UCSD-AML1 (cell line): ENCODE data around the gene PPIE.

Source experiments
- DNase-seq: peaks from one replicate; lab custom pipeline; 2025; ENCODE audit not compliant: unreplicated experiment; lab: John Stamatoyannopoulos, UW

The PPIE gene

DNA sequence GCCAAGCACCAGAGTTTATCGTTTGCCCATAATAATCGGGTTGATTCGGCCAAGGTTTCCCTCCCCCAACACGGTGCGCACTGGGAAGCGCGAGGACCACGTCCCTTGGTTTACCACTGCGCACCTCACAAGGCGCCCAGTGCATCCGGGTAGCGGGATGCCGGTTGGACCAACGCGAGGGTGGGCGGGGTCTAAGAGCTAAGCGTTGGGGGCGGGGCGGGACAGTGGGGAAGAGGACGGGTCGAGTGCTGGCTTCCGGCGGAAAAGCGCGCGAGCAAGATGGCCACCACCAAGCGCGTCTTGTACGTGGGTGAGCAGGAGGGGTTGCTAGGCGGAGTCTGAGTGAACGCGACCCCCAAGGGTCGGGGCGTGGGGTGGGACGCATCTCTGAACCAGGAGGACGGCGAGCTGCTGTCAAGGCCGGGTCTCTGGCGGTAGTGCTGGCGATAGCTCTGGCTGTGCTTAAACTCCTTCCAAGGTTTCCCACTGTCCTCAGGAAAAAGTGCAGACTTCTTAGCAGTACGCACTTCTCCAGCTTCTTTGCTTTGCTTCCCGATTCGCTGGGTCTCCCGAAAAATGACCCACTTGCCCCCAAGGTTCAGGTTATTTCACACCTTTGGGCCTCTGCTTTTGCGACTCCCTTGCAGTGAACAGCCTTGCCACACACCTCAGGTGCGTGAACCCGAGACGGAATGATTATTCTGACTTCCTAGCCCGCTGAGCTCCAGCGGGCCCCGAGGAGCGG is at the start of gene PPIE:
TSS of gene PPIE (plus strand) at position 261 of the 745 bp plus-strand sequence. CDS start at position 280, 19 bp downstream.
- peak; percentile 93 for DNase-seq

DNA sequence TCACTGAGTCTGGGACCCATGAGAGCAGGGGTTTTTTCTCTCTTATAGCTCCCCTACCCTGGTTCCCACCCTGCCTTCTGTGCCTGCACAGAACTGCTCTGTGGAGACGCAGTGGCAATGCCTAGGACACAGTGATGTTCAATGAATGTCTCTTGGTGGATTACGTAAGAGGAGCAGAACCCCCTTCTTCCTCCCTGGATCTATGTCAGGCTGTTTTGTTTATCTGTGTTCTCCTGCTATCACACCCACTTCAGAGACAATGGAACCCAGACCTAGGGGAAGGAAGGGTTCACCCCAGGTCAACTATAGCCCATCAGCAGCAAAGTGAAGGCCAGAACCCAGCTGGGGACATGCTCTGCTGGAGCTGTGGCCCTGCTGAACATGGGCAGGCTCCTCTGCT is 49.5 kb upstream of the PPIE start:
- DNase-seq: no peak

DNA sequence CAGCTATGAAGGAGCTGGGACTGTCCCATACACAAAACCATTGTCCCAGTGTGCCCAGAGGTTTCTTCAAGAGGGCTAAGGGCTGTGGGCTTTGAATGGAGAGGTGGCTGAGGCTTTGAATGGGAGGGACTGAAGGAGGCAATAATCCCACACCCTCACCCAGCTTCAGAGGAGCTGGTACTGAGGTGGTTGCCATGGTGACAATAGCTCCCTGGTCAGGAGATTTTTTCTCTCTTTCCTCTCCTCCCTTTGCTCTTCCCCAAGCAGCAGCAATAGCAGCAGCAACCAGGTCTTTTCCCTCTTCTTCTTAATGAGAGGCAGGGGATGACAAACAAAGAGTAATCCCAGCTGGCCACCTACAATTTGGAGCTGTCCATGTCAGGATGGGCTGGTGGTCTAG is 49.0 kb upstream of the PPIE start:
- DNase-seq: no peak

DNA sequence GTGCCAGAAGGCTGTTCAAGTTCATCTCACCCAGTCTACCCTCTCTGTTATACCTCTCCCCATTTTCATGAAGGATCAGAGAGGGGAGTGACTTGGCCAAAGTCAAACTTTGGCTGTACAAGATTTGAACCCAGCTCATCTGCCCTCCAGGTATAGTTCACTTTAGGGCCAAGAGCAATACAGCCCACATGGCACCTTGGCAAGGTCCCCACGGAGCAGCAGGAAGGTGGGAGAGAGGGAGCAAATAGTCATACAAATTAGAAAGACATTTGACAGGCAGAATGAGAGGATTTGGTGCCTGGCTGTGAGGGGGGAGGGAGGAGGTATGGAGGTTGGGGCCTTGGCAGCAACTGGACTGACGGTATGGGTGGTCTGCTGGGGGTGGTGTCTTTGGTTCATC is 48.5 kb upstream of the PPIE start:
- DNase-seq: no peak

DNA sequence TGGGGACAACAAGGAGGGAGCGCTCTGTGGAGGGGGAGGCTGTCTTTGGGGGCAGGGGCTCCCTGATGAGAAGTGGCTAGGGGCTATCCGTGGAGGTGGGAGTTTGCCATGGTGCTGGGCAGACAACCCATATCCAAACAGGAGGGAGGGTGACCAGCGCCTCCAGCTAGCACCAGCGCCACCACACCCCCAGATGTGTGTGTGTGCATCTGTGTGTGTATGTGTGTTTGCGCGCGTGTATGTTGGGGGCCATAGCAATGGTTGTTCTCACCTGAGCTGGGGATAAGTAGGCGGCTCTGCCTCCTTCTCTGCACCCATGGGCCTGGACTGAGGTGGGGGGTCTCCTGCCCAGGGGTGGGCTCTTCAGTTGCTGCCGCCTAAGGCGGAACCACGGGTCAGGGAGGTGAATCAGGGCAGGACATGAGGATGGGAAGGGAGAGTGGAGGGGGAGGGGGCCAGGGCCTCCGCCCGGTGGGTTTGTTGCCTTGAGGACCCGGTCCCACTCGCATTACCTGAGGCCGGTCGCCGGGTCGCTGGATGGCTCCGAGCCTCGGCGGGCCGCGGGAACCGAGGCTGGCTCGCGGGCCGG is 47.8 kb upstream of the PPIE start:
- DNase-seq: no peak

DNA sequence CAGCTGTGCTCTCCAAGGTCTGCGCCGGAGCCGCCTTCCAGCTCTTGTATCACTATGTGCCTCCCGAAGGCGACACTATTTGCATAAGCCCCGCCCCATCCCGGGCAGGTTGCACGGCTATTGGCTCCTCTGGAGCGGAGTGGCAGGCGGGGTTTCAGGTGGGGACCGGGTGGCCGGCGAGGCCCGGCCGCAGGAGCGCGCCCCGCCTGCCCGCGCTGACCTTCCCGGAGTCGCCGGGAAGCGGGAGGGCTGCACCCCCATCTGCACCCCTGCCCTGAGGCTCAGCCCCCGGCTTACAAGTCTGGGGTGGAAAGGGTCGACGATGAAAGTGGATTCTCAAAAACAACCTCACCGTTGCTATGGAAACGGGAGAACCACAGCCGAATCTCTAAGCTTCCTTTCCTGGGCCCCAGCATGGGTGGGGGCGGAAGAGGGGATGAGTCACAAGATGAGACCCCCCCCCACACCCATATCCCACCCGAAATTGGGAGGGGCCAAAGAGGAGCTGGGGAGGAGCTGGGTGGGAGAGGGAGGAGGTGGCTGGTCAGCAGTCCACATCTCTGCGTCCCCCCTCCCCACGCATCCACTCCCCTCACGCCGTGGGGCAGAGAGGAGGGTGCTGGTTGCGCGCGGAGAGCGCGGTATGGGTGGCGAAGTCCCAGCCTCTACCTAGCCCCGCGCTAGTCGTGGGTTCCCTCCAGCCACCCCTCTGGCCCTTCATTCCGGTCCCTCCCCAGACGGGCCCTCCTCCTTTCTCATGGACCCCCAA is 47.1 kb upstream of the PPIE start, which contains the start of gene HPCAL4:
TSS of gene HPCAL4 (minus strand) at position 51 of the 769 bp plus-strand sequence. CDS start 6,830 bp downstream, outside the sequence.
- DNase-seq: peak; percentile 69

DNA sequence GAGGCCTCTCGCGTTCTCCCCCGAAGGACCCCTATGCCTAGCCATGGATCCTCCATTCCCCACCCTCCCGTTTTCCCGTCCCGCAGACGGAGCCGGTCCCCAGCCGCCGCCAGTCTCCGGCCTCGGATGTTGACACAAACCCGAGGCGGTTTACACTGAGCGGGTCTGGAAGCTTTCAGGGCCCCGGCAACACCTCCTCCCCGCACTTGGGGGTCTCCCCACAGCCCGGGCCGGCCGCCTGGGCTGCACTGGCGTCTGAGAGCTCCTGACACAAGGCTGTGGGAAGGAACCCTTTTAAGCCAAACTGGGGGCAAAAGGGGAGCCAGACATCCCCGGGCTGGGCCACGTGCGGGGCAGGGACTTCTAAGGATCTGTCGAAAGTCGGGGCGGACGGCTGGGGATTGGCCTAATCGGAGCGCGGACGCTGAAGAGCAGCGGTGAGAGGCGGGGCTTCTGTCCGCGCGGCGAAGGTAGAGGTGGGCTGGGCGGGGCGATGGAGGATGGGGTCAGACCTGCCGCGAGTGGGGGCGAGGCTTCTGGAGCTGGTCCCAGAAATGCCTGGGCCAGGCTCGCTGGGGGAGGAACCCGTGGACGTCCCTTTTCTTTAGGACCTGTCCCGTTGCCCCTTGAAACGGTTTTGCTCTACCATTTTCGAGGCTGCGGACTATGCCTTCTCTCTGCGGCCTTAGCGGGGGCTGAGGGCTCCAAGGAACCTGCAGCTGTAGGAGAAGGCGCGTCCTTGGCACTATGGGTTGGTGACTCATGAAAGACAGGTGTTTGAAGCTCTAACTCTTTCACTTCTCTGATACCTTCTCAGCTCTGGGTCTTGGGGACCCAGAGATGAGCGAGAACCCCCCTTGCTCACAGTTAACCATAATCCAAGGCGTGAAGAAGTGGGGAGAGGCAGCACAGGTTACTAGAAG is 46.3 kb upstream of the PPIE start:
- DNase-seq: no peak

DNA sequence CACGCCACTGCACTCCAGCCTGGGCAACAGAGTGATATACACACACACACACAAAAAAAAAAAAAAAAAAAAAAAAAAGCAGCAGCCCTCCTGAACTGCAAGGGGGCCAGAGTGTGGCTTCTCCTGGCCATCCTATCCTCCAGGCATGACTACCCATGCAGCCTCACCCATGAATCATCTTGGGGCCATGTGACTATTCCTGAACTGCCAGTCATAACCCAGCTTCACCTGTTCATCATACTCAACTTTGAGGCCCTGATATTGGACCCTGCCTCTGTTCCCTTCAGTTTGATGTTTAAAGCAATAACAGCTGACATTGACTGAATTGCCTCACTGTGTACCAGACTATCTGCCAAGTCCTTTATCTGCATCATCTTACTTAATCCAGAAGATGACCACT is 44.7 kb upstream of the PPIE start:
- DNase-seq: no peak

DNA sequence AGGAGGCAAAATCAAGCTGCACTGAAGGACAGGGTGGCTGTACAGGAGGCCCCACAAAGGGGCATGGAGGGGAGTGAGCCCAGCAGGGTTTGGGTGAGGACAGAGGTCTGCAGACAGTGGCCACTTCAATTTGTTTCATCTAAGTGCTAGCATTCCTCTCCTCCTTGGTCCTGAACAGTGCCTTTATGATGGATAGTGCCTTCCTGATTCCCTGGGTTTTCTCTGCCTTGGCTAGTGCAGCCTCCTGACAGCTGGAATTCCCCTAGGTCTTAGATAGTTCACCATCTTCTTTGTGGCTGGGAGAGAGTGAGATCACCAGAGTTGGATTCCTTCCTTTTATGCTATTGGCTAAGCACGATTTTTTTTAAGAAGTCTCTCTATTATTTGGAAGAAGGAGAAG is 43.7 kb upstream of the PPIE start:
- no peak for DNase-seq

DNA sequence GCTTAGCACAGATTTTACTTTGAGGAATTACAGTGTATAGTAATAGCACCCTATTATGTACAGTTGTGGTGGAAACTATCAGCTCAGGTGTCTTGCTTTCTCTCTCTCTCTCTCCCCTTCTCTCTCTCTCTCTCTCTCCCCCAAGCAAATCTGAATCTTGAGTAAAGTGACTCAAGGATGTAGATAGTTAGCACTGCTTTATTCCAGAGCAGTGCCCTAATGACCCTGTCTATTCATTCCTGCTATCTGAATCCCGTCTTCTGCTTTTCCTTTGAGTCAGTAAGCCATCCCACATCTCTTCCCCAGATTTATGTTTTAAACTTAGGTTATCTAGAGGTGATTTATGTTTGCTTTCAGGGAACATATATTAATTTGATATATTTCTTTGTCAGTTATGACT is 42.2 kb upstream of the PPIE start:
- no peak for DNase-seq

DNA sequence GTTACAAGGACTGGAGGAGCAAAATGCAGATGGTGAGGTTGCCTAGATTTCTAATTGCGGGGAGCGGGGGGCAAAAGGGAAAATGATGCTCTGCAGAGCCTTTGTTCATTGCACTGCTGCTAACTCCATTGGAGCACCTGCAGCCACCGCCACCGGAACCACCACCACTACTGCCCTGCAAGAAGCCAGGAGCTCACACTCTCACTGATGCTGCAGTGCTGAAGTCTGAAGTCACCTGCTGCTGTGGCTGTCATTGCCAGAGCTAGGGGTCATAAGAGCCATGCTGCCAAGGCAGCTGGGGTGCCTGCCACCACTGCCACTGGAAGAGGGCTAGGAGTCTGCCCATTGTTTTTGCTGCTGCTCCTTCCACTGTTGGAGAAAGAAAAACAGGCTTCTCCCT is 40.1 kb upstream of the PPIE start:
- no peak for DNase-seq

DNA sequence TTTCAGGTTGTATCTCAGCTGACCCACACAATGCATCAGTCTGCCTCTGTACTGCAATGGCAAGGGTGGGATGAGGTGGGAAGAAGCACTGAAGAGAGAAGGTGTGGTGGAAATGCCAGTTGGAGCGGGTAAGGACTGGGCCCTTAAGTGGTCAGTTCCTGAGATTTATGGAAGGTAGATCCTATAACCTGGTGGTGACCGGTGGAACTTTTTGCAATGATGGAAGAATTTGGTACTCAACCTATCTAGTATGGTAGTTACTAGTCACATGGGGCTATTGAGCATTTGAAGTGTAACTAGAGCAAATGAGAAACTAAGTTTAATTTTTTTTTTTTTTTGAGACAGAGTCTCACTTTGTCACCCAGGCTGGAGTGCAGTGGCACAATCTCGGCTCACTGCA is 39.3 kb upstream of the PPIE start:
- DNase-seq: no peak

DNA sequence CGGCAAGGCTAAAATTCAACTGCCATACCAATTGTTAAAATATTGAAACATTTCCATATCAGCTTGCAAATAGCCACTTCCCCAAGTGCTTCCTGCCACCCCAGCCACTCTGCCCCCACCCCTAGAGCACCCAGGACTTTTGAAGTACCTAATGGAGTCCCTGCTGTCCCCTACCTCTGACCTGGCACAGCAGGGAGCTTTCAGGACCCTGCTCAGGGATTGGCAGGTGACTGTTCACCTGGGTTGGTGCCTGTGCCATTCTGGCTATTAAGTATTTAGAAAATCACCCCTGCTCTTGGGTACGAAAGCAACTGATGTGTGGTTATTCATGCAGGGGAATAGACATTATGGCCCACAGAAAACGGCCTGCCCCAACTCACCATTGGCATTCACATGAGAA is 38.3 kb upstream of the PPIE start:
- DNase-seq: no peak

DNA sequence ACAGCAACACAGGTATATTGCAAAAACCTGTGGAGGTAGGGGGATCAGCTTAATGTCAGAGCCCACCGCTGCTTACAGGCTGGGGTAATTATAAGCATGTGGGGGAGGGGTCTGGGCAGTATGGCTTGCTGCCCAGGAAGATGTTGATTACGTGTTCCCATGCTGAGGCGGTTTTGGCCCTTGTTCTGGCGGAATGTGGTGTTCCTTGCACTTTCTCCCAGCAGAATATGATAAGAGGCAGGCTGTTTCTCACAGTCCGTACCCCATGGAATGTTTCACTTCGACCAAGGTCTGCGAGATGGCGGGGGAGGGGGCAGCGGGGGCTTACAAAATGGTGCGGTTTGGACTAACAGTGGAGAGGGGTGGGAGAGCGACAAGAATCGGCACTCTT is 37.6 kb upstream of the PPIE start:
- DNase-seq: no peak

DNA sequence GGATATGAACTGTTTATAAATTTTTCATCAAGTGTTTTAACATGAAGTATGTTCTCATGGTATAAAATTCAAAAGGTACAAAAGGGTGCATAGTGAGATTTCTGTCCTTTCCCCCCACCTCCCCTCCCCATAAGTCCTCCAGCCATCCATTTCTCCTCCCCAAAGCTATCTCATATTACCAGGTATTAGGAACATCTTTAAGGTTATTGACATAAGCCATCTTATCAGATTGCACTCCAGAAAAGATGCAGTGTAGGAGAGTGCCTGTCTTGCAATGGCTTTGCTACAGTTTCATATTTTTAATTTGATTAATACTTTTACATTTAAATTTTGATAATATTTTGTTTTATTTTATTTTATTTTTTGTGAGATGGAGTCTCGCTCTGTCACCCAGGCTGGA is 33.9 kb upstream of the PPIE start:
- no peak for DNase-seq

DNA sequence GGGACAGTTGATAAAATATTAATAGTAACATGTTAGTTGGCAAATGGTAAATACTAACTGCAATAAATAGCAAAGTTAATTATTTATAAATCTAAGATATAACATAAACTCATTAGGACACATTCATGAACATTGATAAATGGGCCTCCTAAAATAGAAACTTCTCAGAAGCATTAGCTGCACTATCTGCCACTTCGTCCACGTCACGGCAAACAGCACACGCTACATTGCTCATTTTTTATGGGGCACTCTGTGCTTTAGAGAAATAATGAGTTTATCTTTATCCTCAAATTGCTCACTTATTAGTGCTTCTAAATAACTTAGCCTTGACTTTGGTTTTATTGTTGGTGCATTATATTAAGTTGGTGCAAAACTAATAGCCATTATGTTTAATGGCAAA is 31.2 kb upstream of the PPIE start:
- DNase-seq: no peak

DNA sequence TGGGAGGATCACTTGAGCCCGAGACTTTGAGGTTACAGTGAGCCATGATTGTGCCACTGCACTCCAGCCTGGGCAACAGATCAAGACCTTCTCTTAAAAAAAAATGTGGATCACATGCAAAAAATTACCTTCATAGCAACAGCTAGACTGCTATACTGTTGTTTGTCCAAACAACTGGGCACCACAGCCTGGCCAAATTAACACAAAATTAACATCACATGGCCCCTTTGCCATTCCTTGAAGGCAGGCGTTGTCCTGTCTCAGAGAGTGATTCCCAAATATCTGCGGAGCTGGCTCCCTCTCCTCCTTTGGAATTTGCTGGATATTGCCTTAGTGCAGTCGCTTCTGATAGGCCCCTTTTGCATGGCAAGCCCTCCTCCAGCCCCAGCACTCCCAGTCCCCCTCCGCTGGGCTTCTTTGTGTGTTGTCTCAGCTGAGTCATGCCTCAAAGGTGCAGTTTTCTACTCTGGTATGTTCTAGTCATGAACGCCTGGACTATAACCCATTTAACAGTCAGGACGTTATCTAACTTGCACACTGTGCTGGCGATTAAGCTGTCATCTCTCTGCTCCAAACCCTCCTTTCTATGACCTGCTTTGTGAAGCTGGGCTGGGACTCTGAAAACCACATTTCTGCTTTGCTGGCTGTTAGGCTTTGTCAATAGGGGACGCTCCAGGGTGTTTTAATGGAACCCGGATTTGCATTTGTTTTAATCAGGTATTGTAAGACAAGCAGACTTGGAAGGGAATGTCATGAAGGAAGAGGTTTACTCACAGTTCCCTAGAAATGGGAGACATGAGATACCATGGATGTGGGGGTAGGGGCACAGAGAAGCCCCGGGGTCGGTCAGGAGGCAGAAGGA is 27.3 kb upstream of the PPIE start:
- DNase-seq: no peak

DNA sequence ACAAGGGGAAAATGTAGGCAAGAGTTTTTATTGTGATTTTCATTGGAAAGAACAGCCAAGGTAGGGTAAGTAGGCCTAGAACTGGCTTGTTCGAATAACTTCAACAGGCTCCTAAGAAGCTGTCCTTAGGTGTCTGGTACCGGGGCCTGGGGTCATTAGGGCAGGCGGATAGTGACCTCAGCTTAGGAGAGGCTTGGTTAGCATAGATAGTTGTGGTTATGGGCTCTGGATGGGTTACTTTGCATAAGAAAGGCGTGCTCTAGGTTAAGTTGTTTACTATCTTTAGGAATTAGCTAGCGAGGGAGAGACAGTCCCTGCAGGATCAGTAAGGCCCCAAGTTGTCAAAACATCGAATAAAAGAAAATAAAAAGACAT is 26.7 kb upstream of the PPIE start:
- no peak for DNase-seq

DNA sequence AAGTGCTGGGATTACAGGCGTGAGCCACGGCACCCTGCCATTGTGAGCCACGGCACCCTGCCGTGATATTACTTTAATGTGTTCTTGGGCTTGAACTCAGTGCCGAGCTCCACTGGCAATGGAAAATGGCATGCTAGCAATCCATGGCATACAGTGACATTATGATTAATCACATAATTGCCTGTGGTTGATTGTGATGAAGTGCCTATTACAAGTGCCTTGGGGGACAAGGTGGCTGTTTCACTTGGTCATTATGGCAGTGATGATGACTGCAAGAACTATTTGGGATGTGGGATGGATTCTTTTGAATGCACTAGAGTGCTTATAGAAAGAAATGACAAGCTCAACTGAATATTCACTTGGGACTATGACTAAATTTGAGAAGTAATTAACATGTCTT is 25.1 kb upstream of the PPIE start:
- no peak for DNase-seq

DNA sequence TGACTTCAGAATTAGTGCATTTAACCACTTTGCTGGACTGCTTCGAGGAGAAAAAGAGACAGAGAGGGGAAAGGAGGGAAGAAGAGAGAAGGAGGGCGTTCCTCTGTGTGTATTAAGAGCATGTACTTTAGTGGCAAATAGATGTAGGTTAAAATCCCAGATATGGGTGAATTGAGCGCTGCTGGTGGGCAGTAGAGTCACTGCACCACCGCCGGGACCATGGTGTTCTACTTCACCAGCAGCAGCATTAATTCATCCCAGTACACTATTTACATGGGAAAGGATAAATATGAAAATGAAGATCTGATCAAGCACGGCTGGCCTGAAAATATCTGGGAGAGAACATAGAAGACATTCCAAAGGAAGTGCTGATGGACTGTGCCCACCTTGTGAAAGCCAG is 20.9 kb upstream of the PPIE start:
- DNase-seq: no peak
